Measurements from ENCODE around the gene CRYGB.

DNA sequence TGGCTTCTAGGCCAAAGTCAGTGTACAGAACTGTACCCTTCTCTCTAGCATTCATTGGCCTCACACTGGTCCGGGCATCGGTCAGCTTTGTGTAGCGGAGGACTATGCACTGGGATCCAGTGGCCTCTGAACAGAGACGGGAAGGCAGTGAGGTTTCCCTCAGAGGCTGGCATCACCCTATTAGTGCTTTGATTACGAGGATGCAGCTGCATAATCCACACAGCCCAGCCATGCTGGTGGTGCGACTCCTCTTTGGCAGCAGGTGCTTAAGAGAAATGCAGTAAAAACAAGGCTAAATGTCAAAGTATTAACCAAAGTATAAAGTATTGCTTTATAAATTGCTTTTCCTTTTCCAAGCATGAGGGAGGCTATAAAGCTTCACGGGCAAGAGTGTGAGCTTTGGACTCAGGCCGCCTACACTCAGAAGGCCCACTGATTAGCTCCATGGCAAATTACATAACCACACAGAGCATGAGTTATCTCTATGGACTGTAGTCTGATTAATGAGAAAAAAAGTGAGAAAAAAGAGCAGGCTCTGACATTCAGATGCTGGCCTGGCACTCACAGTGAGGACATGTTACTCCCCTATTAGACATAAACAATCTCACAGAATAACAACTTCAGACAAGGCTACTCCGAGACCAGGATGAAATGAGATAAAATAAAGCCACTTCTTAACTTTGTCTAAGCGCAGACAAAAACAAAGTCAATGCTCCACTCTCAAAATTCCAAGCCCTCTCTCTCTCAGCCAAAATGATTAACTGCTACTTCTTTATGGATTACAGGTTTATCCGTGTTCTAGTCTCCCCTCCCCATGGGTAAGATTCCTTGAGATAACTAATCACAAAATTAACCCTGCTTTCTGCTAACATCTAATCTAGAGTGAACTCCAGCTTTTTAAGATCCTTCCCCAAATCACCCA is 9.9 kb downstream of the CRYGB start:
- TF ChIP-seq, protein P1, sequence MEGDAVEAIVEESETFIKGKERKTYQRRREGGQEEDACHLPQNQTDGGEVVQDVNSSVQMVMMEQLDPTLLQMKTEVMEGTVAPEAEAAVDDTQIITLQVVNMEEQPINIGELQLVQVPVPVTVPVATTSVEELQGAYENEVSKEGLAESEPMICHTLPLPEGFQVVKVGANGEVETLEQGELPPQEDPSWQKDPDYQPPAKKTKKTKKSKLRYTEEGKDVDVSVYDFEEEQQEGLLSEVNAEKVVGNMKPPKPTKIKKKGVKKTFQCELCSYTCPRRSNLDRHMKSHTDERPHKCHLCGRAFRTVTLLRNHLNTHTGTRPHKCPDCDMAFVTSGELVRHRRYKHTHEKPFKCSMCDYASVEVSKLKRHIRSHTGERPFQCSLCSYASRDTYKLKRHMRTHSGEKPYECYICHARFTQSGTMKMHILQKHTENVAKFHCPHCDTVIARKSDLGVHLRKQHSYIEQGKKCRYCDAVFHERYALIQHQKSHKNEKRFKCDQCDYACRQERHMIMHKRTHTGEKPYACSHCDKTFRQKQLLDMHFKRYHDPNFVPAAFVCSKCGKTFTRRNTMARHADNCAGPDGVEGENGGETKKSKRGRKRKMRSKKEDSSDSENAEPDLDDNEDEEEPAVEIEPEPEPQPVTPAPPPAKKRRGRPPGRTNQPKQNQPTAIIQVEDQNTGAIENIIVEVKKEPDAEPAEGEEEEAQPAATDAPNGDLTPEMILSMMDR (IDR thresholded peaks at IDR 0.05), result no peak
- TF ChIP-seq POLR2A (IDR thresholded peaks at IDR 0.05) (no peak), EP300 (IDR thresholded peaks at IDR 0.05) (no peak), POLR2AphosphoS5 (IDR thresholded peaks at IDR 0.05) (peak; percentile 31)

Measured in gastroesophageal sphincter (tissue), 3 donors.